HepG2 (cell line): ENCODE results near the gene SRSF3. TPM values are rescaled to one million over a fixed set of nuclear protein-coding genes. Genes with fewer than 3 reads are reported as not detected.

ENCODE experiments used
- ATAC-seq: fragments of 200-7000 bp; cut with Tn5 transposase; 3 replicates; pipeline ENCODE4 v1.9.1; 2020; ENCODE audit warnings: mild to moderate bottlenecking, moderate library complexity
- BruUV-seq: library from RNA; stranded (reverse); fragments of 400-500 nt; replicated peaks from 2 replicates; lab custom pipeline; 2021; lab: Mats Ljungman, UMichigan
- CTCF ChIA-PET: fragments of 300-600 bp; formaldehyde crosslinking; extraction: SDS; loops from one replicate; lab custom pipeline; 2021; ENCODE audit warnings: low total read pairs, inconsistent platforms, low intra/inter-chr PET ratio; lab: Yijun Ruan, JAX
- POLR2A ChIA-PET: fragments of 350-600 bp; sonication (Branson Sonifier 250); formaldehyde crosslinking; loops from one replicate; lab custom pipeline; 2020; ENCODE audit warnings: antibody characterized with exemption, inconsistent platforms; lab: Yijun Ruan, JAX
- DNase-seq: peaks from one replicate; pipeline ENCODE4 v3.0.0-alpha.2; 2015; ENCODE audit warnings: low spot score
- FAIRE-seq: peaks from 3 replicates; lab custom pipeline; 2011; peaks lifted over from hg19 to GRCh38; lab: Jason Lieb, UNC
- H2AFZ ChIP-seq: one replicate; pipeline ENCODE4 v1.6.1; 2011; ENCODE audit warnings: low read length, inconsistent platforms
- H3K27ac ChIP-seq: fragments of 300-600 bp; 3 replicates; pipeline ENCODE4 v1.8.0; 2011; ENCODE audit warnings: mixed run types, mild to moderate bottlenecking, mixed read lengths, low read length, inconsistent platforms; ENCODE audit not compliant: insufficient read depth; ENCODE audit errors: extremely low read length
- H3K27me3 ChIP-seq, 2 experiments: fragments of 200-600 bp in 1 of 2; 2 replicates in 1 of 2; 3 replicates in 1 of 2; pipeline versions ENCODE4 v1.6.0 to v1.8.0; 2011; ENCODE audit warnings: low read length in 2 of 2, mild to moderate bottlenecking in 2 of 2, moderate library complexity in 2 of 2, inconsistent platforms in 1 of 2; ENCODE audit not compliant: insufficient read depth in 2 of 2, control insufficient read depth in 1 of 2
- H3K36me3 ChIP-seq, 2 experiments: fragments of 200-600 bp in 1 of 2; replicated peaks in 1 of 2; 2 replicates in 1 of 2; 3 replicates in 1 of 2; pipeline versions ENCODE4 v1.5.1 to v1.8.0; 2011; ENCODE audit warnings: low read length in 2 of 2, inconsistent platforms in 1 of 2; ENCODE audit not compliant: insufficient read depth in 2 of 2, control insufficient read depth in 1 of 2
- H3K4me1 ChIP-seq: 2 replicates; pipeline ENCODE4 v1.5.1; 2012; ENCODE audit warnings: low read length, inconsistent platforms; ENCODE audit not compliant: insufficient read depth
- H3K4me2 ChIP-seq: 2 replicates; pipeline ENCODE4 v1.6.0; 2011; ENCODE audit warnings: low read depth, low read length, inconsistent platforms
- H3K4me3 ChIP-seq, 3 experiments: fragments of 200-600 bp in 1 of 3; sonication (generic), shearing (Covaris generic) in 1 of 3; replicated peaks in 1 of 3; 2 replicates each; pipeline ENCODE4 v1.5.1; 2011 to 2016; ENCODE audit warnings: low read length in 3 of 3, inconsistent platforms in 2 of 3, low read depth in 2 of 3, mild to moderate bottlenecking in 2 of 3, control low read depth in 1 of 3, mixed read lengths in 1 of 3; ENCODE audit not compliant: insufficient read depth in 1 of 3
- H3K79me2 ChIP-seq: one replicate; pipeline ENCODE4 v1.6.1; 2011; ENCODE audit warnings: low read length, inconsistent platforms; ENCODE audit not compliant: insufficient read depth
- H3K9ac ChIP-seq: 2 replicates; pipeline ENCODE4 v1.6.0; 2011; ENCODE audit warnings: mild to moderate bottlenecking, low read depth, low read length, inconsistent platforms; ENCODE audit not compliant: insufficient read depth
- H3K9me3 ChIP-seq: 2 replicates; pipeline ENCODE4 v1.5.1; 2012; ENCODE audit warnings: mild to moderate bottlenecking, low read length
- H4K20me1 ChIP-seq: 2 replicates; pipeline ENCODE4 v1.6.0; 2011; ENCODE audit warnings: inconsistent platforms, mild to moderate bottlenecking, low read length, moderate library complexity; ENCODE audit not compliant: insufficient read depth
- AGO2 ChIP-seq: fragments of 200-400 bp; formaldehyde crosslinking; optimal IDR thresholded peaks from 2 replicates; pipeline ENCODE3; 2017; ENCODE audit warnings: mild to moderate bottlenecking, low read depth, low read length, moderate library complexity
- CBFB ChIP-seq: sonication (generic); formaldehyde crosslinking; IDR thresholded peaks from 2 replicates; pipeline ENCODE4 v1.4.0; 2020; ENCODE audit warnings: missing genetic modification reagents
- CBX1 ChIP-seq: IDR thresholded peaks from one replicate; pipeline ENCODE4 v1.6.1; 2016; ENCODE audit warnings: antibody characterized with exemption, low read depth
- CEBPB ChIP-seq: IDR thresholded peaks from 2 replicates; pipeline ENCODE4 v1.6.1; 2011; ENCODE audit warnings: low read depth, low read length, improper control_type of control experiment, borderline replicate concordance
- CHD2 ChIP-seq: IDR thresholded peaks from 2 replicates; pipeline ENCODE4 v1.6.1; 2011; ENCODE audit warnings: low read depth, low read length, improper control_type of control experiment
- FOSL2 ChIP-seq: sonication (generic); formaldehyde crosslinking; IDR thresholded peaks from 2 replicates; pipeline ENCODE4 v1.4.0; 2020; ENCODE audit warnings: missing genetic modification reagents
- PAF1 ChIP-seq: IDR thresholded peaks from 2 replicates; pipeline ENCODE4 v1.6.1; 2016; ENCODE audit warnings: missing genetic modification reagents, missing compliant biosample characterization
- PLRG1 ChIP-seq: fragments of 450-650 bp; conservative IDR thresholded peaks from 2 replicates; pipeline ENCODE4 v1.6.1; 2016
- POLR2A ChIP-seq, 2 experiments: IDR thresholded peaks; 2 replicates each; pipeline ENCODE4 v1.6.1; 2011; ENCODE audit warnings: low read depth in 2 of 2, low read length in 2 of 2, mild to moderate bottlenecking in 1 of 2, moderate library complexity in 1 of 2; ENCODE audit not compliant: insufficient read depth in 1 of 2
- POLR2AphosphoS2 ChIP-seq: IDR thresholded peaks from 2 replicates; pipeline ENCODE4 v1.6.1; 2011; ENCODE audit warnings: low read depth, low read length, improper control_type of control experiment
- POLR2G ChIP-seq: fragments of 200-400 bp; formaldehyde crosslinking; IDR thresholded peaks from 2 replicates; pipeline ENCODE4 v1.6.1; 2018; ENCODE audit warnings: mild to moderate bottlenecking, low read depth, low read length, moderate library complexity
- RBFOX2 ChIP-seq: fragments of 200-400 bp; formaldehyde crosslinking; IDR thresholded peaks from 2 replicates; pipeline ENCODE4 v1.6.1; 2017; ENCODE audit warnings: low read depth, mild to moderate bottlenecking, low read length
- RBM22 ChIP-seq: fragments of 200-400 bp; formaldehyde crosslinking; optimal IDR thresholded peaks from 2 replicates; pipeline ENCODE3; 2017; ENCODE audit warnings: mild to moderate bottlenecking, low read length, moderate library complexity
- SALL1 ChIP-seq: sonication (generic); formaldehyde crosslinking; IDR thresholded peaks from 2 replicates; pipeline ENCODE4 v1.8.0; 2022; ENCODE audit warnings: mild to moderate bottlenecking, missing genetic modification reagents
- SP4 ChIP-seq: sonication (generic); formaldehyde crosslinking; IDR thresholded peaks from 2 replicates; pipeline ENCODE4 v1.8.1; 2023; ENCODE audit warnings: mild to moderate bottlenecking, missing genetic modification reagents
- SUZ12 ChIP-seq: fragments of 150-350 bp; IDR thresholded peaks from 2 replicates; pipeline ENCODE4 v1.6.1; 2014; ENCODE audit warnings: low read depth, low read length
- TCF12 ChIP-seq, 2 experiments: fragments of 450-650 bp in 1 of 2; sonication (generic) in 1 of 2; formaldehyde crosslinking in 1 of 2; IDR thresholded peaks; 2 replicates each; pipeline versions ENCODE4 v1.6.1 to v1.8.0; 2017 to 2022; ENCODE audit warnings: antibody characterized with exemption in 1 of 2, mild to moderate bottlenecking in 1 of 2, missing genetic modification reagents in 1 of 2, moderate library complexity in 1 of 2
- ZBTB38 ChIP-seq: sonication (generic); formaldehyde crosslinking; IDR thresholded peaks from 2 replicates; pipeline ENCODE4 v1.5.1; 2020; ENCODE audit warnings: mild to moderate bottlenecking, missing genetic modification reagents
- ZFP62 ChIP-seq: sonication (generic); formaldehyde crosslinking; IDR thresholded peaks from 2 replicates; pipeline ENCODE4 v1.4.0; 2020; ENCODE audit warnings: missing genetic modification reagents
- ZNF547 ChIP-seq: sonication (generic); formaldehyde crosslinking; IDR thresholded peaks from 2 replicates; pipeline ENCODE4 v1.5.1; 2020; ENCODE audit warnings: mild to moderate bottlenecking, missing genetic modification reagents
- ZNF598 ChIP-seq: sonication (generic); formaldehyde crosslinking; IDR thresholded peaks from 2 replicates; pipeline ENCODE4 v1.5.1; 2020; ENCODE audit warnings: mild to moderate bottlenecking, missing genetic modification reagents, borderline replicate concordance
- WGBS: methylation state at CpG from one replicate; pipeline ENCODE4 v1.1.6; 2017; ENCODE audit warnings: low lambda C conversion rate; 5-methylcytosine and 5-hydroxymethylcytosine counted together
- in situ Hi-C: cut with HindIII; loops from 2 replicates; pipeline ENCODE4 v1.10.0; 2017; ENCODE audit warnings: low pct_unique_long_range_greater_than_20kb; ENCODE audit not compliant: extremely low pct_ligation_motif_present
- intact Hi-C: fragments of 100-400 bp; cut with micrococcal nuclease; formaldehyde crosslinking; loops from one replicate; pipeline ENCODE4 v1.10.0; 2022; ENCODE audit not compliant: unreplicated experiment
- polyA plus RNA-seq, 8 experiments: library from polyadenylated mRNA; depleted of rRNA in 3 of 8; stranded (reverse) in 7 of 8; unstranded in 1 of 8; fragments of >200 nt; fragmentation: Illumina TruSeq in 4 of 8; extraction: Trizol in 4 of 8; gene quantifications; 2 replicates each; pipeline versions ENCODE4 v1.2.1 to v1.2.3, GENCODE V29; 2011 to 2016; ENCODE audit warnings: low read depth in 4 of 8, missing spikeins in 1 of 8, mixed read lengths in 1 of 8; ENCODE audit not compliant: insufficient read depth in 1 of 8
- total RNA-seq, 5 experiments: library from RNA; depleted of rRNA; stranded (reverse); fragments of >200 nt; fragmentation: Illumina TruSeq; extraction: Trizol; gene quantifications; 2 replicates each; pipeline ENCODE4 v1.2.3, GENCODE V29; 2016; ENCODE audit warnings: low read depth in 1 of 5
- TF ChIP-seq, protein P1 (sequence below): sonication (generic); formaldehyde crosslinking; IDR thresholded peaks from 2 replicates; pipeline ENCODE4 v1.4.0; 2020; ENCODE audit warnings: missing genetic modification reagents
- TF ChIP-seq, protein P2 (sequence below): sonication (generic); formaldehyde crosslinking; IDR thresholded peaks from 2 replicates; pipeline ENCODE4 v1.9.0; 2021; ENCODE audit warnings: missing genetic modification reagents, mild to moderate bottlenecking, borderline replicate concordance

Gene SRSF3
- total and polyA plus RNA-seq, 2 of the 13 experiments (the other 11 are each of a cell fraction or from before 2014, with no cell fraction given) = 206 to 684 TPM

DNA sequence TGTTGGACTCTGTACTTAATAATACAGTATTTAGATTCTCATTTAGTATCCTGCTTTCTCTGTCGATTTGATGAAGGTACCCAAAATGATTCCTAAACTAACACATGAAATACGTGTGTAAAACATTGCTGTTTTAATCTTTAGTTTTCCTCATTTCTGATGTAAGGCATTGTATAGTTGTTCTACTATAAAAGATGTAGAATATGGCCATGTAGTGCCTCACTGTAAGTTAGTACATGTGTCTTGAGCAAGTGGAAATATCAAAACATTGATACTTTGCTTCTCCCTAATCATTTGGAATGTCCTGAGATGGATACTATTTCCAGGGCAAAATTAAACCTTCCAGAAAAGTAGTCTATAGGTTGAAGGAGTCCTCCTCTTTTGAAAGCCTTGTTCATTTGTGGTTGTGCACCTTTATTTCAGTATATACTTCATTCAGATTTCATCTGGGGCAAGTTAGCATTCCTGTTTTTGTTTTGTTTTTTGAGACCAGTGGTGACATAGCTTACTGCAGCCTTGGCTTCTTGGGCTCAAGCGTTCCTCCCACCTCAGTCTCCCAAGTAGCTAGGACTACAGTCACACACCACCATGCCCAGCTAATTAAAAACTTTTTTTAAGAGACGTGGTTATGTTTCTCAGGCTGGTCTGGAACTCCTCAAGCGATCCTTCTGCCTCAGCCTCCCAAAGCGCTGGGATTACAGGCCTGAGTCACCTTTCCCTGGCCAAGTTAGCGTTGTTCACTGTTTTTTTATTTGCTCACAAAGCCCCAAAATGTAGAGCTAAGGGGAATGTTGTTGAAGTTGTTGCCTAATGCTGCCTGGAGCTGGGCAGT is 11.6 kb downstream of the SRSF3 start:
- Histone ChIP-seq H3K9me3 (no peaks in the 10 kb centered on the region), H3K36me3 (peaks cover 24 to 66% of the 10 kb centered on the region in 2 experiments), H2AFZ (no peak overlapping the region), H3K27me3 (no peaks in the 10 kb centered on the region), H3K79me2 (peaks cover 56% of the 10 kb centered on the region), H3K27ac (no peak overlapping the region), H3K4me1 (peaks cover 93% of the 10 kb centered on the region), H4K20me1 (peaks cover 91% of the 10 kb centered on the region), H3K9ac (no peak overlapping the region), H3K4me3 (no peak overlapping the region), H3K4me2 (no peak overlapping the region)
- ATAC-seq = no peak
- 95% methylated on average over 7 of the region's 7 CpGs for WGBS
- intact Hi-C loops (no loop called here), in situ Hi-C loops (no loop called here)
- ChIA-PET CTCF (no interaction called here), POLR2A (interaction anchor here (1.4 to 8.2 kb wide), 5 partner anchors 9 to 76 kb away, joined by 3 to 142 read pairs (median 9); partner anchors contain the start of genes CDKN1A and SRSF3)
- DNase-seq = no peak
- BruUV-seq = no TSS peak
- no peak for FAIRE-seq
- no peak for TF ChIP-seq CBX1
- TF ChIP-seq PAF1 (CRISPR knock-in tag) = peak; percentile 25
- TF ChIP-seq AGO2 = peak; percentile 73
- peak; percentile 23 to 66; a peak in 2 of 4 replicates for TF ChIP-seq POLR2A (IDR thresholded peaks at IDR 0.05; ENCODE audit: insufficient read depth in 1 of 2, low read depth in 2 of 2, low read length in 2 of 2)
- peak; percentile 84 for TF ChIP-seq POLR2AphosphoS2
- TF ChIP-seq CHD2 = 0 out of 2 replicates have a peak, but pooled peaks have one; percentile 18
- no peak for TF ChIP-seq PLRG1
- peak; percentile 41; the same call in 1 of the 2 replicates for TF ChIP-seq FOSL2
- TF ChIP-seq, protein P1, sequence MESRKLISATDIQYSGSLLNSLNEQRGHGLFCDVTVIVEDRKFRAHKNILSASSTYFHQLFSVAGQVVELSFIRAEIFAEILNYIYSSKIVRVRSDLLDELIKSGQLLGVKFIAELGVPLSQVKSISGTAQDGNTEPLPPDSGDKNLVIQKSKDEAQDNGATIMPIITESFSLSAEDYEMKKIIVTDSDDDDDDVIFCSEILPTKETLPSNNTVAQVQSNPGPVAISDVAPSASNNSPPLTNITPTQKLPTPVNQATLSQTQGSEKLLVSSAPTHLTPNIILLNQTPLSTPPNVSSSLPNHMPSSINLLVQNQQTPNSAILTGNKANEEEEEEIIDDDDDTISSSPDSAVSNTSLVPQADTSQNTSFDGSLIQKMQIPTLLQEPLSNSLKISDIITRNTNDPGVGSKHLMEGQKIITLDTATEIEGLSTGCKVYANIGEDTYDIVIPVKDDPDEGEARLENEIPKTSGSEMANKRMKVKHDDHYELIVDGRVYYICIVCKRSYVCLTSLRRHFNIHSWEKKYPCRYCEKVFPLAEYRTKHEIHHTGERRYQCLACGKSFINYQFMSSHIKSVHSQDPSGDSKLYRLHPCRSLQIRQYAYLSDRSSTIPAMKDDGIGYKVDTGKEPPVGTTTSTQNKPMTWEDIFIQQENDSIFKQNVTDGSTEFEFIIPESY = peak; percentile 89
- TF ChIP-seq SUZ12 = no peak
- TF ChIP-seq RBFOX2 = peak; percentile 65
- TF ChIP-seq, protein P2, sequence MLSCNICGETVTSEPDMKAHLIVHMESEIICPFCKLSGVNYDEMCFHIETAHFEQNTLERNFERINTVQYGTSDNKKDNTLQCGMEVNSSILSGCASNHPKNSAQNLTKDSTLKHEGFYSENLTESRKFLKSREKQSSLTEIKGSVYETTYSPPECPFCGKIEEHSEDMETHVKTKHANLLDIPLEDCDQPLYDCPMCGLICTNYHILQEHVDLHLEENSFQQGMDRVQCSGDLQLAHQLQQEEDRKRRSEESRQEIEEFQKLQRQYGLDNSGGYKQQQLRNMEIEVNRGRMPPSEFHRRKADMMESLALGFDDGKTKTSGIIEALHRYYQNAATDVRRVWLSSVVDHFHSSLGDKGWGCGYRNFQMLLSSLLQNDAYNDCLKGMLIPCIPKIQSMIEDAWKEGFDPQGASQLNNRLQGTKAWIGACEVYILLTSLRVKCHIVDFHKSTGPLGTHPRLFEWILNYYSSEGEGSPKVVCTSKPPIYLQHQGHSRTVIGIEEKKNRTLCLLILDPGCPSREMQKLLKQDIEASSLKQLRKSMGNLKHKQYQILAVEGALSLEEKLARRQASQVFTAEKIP = no peak
- TF ChIP-seq SALL1 (CRISPR knock-in tag) = peak; percentile 6; the same call in 1 of the 2 replicates
- no peak for TF ChIP-seq ZFP62 (CRISPR knock-in tag)
- TF ChIP-seq ZNF598 = no peak
- TF ChIP-seq TCF12 (IDR thresholded peaks at IDR 0.05) = no peak
- TF ChIP-seq TCF12 (CRISPR knock-in tag; IDR thresholded peaks at IDR 0.05) = no peak
- 0 out of 2 replicates have a peak, but pooled peaks have one; percentile 12 for TF ChIP-seq ZBTB38 (CRISPR knock-in tag)
- TF ChIP-seq SP4 (CRISPR knock-in tag) = no peak
- peak; percentile 49 for TF ChIP-seq POLR2G
- peak; percentile 92 for TF ChIP-seq RBM22
- TF ChIP-seq CEBPB = 0 out of 2 replicates have a peak, but pooled peaks have one; percentile 0
- TF ChIP-seq CBFB = no peak
- no peak for TF ChIP-seq ZNF547 (CRISPR knock-in tag)
